ENCODE data around the gene MUSK. TPM values are rescaled to one million over a fixed set of nuclear protein-coding genes. Genes with fewer than 3 reads are reported as not detected.
A peak's percentile ranks its signal among the peaks of the same experiment; 100 is the strongest.

Gene MUSK
- total RNA-seq, 2 donors from 2014 or later = 2.0 to 6.1 TPM

DNA sequence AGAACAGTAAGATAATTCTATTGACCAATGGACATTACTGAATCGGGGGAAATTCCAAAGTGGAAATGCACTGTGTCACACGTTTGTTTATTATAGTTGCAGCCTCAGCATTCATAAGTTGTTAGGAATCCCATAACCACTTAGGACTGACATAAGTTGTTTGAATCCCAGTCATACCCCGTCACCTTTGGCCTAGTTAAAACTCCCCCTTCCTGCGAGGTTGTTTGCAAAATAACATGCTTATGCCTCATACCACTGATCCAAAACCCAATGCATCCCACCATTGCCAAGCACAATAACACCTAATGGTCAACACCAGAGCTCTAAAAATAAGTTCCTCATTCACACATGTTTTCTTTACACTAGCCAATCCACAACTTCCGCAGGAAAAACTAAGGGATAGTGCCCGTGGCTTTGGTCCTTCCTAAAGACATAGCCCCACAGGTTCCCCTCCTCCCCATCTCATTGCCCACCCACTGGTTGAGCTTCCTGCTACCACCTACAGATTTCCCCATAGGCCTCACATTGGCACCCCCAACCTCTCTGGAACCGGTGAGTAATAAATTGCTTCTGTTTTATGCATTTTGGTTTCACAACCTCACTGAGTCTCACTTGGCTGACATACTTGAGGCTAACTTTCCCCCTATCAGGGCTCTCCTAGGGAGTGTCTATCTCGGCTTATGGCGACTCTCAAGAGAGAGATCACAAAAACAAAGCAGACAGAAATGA, 42.3 kb upstream of the MUSK start:
- Histone ChIP-seq H3K4me1 (no peaks in the 10 kb centered on the region), H3K27ac (no peak overlapping the region), H3K9me3 (peaks cover 0 to 4% of the 10 kb centered on the region in 2 donors), H3K27me3 (no peaks in the 10 kb centered on the region), H3K36me3 (no peaks in the 10 kb centered on the region), H3K4me3 (no peak overlapping the region)
- no peak for DNase-seq (ENCODE audit: low spot score)
- TF ChIP-seq, protein P1, sequence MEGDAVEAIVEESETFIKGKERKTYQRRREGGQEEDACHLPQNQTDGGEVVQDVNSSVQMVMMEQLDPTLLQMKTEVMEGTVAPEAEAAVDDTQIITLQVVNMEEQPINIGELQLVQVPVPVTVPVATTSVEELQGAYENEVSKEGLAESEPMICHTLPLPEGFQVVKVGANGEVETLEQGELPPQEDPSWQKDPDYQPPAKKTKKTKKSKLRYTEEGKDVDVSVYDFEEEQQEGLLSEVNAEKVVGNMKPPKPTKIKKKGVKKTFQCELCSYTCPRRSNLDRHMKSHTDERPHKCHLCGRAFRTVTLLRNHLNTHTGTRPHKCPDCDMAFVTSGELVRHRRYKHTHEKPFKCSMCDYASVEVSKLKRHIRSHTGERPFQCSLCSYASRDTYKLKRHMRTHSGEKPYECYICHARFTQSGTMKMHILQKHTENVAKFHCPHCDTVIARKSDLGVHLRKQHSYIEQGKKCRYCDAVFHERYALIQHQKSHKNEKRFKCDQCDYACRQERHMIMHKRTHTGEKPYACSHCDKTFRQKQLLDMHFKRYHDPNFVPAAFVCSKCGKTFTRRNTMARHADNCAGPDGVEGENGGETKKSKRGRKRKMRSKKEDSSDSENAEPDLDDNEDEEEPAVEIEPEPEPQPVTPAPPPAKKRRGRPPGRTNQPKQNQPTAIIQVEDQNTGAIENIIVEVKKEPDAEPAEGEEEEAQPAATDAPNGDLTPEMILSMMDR (IDR thresholded peaks at IDR 0.05) = no peak

DNA sequence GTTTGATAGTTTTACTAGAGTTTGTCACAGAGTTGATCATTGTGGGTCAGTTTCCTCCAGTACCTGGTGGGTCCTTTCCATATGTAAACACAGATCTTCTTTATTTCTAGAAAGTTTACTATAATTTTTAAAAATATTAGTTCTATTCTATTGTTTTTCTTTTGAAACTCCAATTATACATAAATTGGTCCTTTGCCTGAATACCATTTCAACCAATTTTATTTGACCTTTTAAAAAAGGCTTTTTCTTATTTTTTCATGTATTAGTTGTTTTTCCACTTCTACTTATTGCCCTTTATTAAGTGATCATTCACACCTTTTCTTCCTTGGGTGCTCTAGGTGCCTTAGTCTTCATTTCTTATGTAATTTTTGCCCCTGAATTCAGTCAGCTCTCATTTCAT, 33.0 kb upstream of the MUSK start:
- Histone ChIP-seq H3K9me3 (peaks cover 0 to 36% of the 10 kb centered on the region in 2 donors), H3K4me3 (no peak overlapping the region), H3K4me1 (no peaks in the 10 kb centered on the region), H3K27ac (no peak overlapping the region), H3K36me3 (no peaks in the 10 kb centered on the region), H3K27me3 (no peaks in the 10 kb centered on the region)
- TF ChIP-seq, protein P1 (IDR thresholded peaks at IDR 0.05) = no peak
- no peak for DNase-seq (ENCODE audit: low spot score)

DNA sequence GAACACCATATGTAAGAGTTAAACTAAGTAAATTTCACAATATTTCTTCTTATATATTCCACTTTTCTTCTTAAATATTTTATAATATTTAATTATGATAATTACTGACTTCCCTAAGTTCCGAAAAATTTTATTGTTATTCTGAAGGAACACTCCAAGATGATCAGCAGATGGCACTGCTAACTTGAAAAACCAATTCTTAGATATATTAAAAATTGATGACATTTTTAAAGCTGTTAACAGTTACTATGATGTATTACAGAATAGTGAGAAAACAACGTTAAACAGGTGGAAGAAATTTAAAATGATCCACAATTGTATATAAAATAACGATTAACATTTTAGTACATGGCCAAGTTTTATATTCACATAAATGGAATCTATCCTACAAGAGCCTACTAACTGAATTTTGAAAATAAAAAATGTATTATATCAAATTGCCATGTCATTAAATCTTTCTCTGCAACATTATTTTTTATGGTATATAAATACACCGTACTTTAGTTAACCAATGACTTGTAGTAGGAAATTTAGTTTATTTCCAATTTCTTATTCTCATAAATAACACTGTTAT, 30.1 kb upstream of the MUSK start:
- TF ChIP-seq, protein P1 (IDR thresholded peaks at IDR 0.05) = peak in 1 of 2 donors; percentile 51
- Histone ChIP-seq H3K9me3 (peaks cover 0 to 32% of the 10 kb centered on the region in 2 donors), H3K4me3 (no peak overlapping the region), H3K36me3 (no peaks in the 10 kb centered on the region), H3K4me1 (no peaks in the 10 kb centered on the region), H3K27ac (no peak overlapping the region), H3K27me3 (no peaks in the 10 kb centered on the region)
- no peak for DNase-seq (ENCODE audit: low spot score)

DNA sequence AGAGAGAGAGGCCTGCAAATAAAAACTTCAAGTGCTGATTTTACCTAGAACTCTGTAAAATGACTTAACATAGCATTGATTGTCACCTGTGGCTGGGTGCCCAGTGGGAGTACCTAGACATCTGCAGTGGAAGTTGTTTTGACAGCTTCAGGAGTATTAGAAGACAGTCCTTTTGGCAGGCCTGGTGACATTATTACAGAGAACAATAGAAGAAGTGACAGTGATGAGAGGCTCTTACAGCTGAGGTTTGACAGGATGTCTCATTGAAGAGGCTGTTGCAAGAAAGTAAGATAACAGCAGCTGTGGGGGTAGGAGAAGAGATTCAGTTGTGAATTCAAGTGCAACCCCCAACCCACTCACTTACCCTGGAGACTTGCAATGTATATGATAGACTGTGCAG, 27.9 kb upstream of the MUSK start:
- Histone ChIP-seq H3K4me1 (no peaks in the 10 kb centered on the region), H3K9me3 (peaks cover 0 to 12% of the 10 kb centered on the region in 2 donors)
- DNase-seq (ENCODE audit: low spot score) = no peak

DNA sequence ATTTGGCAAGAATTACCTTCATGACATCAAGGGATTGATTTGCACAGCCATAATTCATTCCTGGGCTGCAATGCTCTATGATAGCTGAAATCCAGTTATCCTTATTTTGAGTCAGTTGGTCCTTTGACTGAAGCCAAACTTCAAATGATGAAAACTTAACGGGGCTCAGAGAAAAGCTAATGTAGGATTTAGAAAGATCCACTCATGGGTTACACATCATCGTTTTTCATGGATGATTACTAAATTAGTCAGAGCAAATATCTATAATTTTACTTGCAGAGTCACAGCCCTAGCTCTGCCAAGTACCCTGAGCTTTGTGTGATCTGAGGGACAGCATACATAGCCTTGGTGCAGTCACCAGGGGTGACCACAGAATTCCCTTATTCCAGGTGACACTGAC, 27.3 kb upstream of the MUSK start:
- TF ChIP-seq, protein P1 (IDR thresholded peaks at IDR 0.05) = no peak
- Histone ChIP-seq H3K4me1 (no peaks in the 10 kb centered on the region), H3K9me3 (peaks cover 0 to 6% of the 10 kb centered on the region in 2 donors), H3K27me3 (no peaks in the 10 kb centered on the region), H3K27ac (no peak overlapping the region), H3K4me3 (no peak overlapping the region), H3K36me3 (no peaks in the 10 kb centered on the region)
- DNase-seq (ENCODE audit: low spot score) = no peak

More for the DNA sequence above, 27.9 kb upstream of the MUSK start:
- no peak overlapping the region for H3K4me3 ChIP-seq
- TF ChIP-seq, protein P1 (IDR thresholded peaks at IDR 0.05) = no peak
- H3K27ac ChIP-seq = no peak overlapping the region
- H3K27me3 ChIP-seq = no peaks in the 10 kb centered on the region
- H3K36me3 ChIP-seq = no peaks in the 10 kb centered on the region

All from right atrium auricular region (tissue), 2 donors.